Endodermal cell (in vitro differentiated cells): Measurements from ENCODE around the gene AVP. TPM values are rescaled to one million over a fixed set of nuclear protein-coding genes. Genes with fewer than 3 reads are reported as not detected.
A peak's percentile ranks its signal among the peaks of the same experiment; 100 is the strongest.

Experiments used
- DNase-seq: peaks from one replicate; pipeline ENCODE4 v3.0.0-alpha.2; 2017
- H3K27ac ChIP-seq: 2 replicates; pipeline ENCODE4 v1.5.1; 2013; ENCODE audit warnings: mild to moderate bottlenecking, low read depth, low read length, moderate library complexity
- H3K27me3 ChIP-seq: 2 replicates; pipeline ENCODE4 v1.6.1; 2013; ENCODE audit warnings: mild to moderate bottlenecking, low read length, moderate library complexity; ENCODE audit not compliant: insufficient read depth, control insufficient read depth, poor library complexity, severe bottlenecking
- H3K36me3 ChIP-seq: 2 replicates; pipeline ENCODE4 v1.7.0; 2013; ENCODE audit warnings: mild to moderate bottlenecking, low read length, moderate library complexity; ENCODE audit not compliant: control insufficient read depth, insufficient read depth
- H3K4me1 ChIP-seq: one replicate; pipeline ENCODE4 v1.7.0; 2013; ENCODE audit warnings: low read length; ENCODE audit not compliant: control insufficient read depth, insufficient read depth
- H3K4me3 ChIP-seq: 2 replicates; pipeline ENCODE4 v1.5.1; 2013; ENCODE audit warnings: mild to moderate bottlenecking, low read length, moderate library complexity
- H3K9ac ChIP-seq: 2 replicates; pipeline ENCODE4 v1.6.1; 2013; ENCODE audit warnings: mild to moderate bottlenecking, low read length, moderate library complexity; ENCODE audit not compliant: poor library complexity, severe bottlenecking; ENCODE audit errors: extremely low read depth
- H3K9me3 ChIP-seq: 2 replicates; pipeline ENCODE4 v1.6.1; 2013; ENCODE audit warnings: mild to moderate bottlenecking, low read length, moderate library complexity; ENCODE audit not compliant: control insufficient read depth
- H3K27ac Mint-ChIP-seq: 2 replicates; pipeline ENCODE4 v1.8.0; 2020; ENCODE audit warnings: mixed read lengths
- H3K27me3 Mint-ChIP-seq: 2 replicates; pipeline ENCODE4 v1.8.0; 2021; ENCODE audit warnings: mild to moderate bottlenecking, mixed read lengths; ENCODE audit not compliant: insufficient read depth
- H3K36me3 Mint-ChIP-seq: 2 replicates; pipeline ENCODE4 v1.8.0; 2020; ENCODE audit warnings: low read depth, mixed read lengths
- H3K4me1 Mint-ChIP-seq: 2 replicates; pipeline ENCODE4 v1.8.0; 2020; ENCODE audit warnings: mixed read lengths
- H3K4me3 Mint-ChIP-seq: 2 replicates; pipeline ENCODE4 v1.8.0; 2020; ENCODE audit warnings: mild to moderate bottlenecking, moderate library complexity, mixed read lengths
- H3K9me3 Mint-ChIP-seq: 2 replicates; pipeline ENCODE4 v1.8.0; 2020; ENCODE audit warnings: mild to moderate bottlenecking, mixed read lengths
- CTCF ChIP-seq: fragments of 200-600 bp; sonication (generic); conservative IDR thresholded peaks from 2 replicates; pipeline ENCODE4 v1.5.0; 2021; ENCODE audit warnings: antibody characterized with exemption, mild to moderate bottlenecking
- WGBS, 2 experiments: methylation state at CpG; one replicate each; pipeline versions ENCODE4 v1.1.5 to v1.1.7; 2013; ENCODE audit warnings: missing lambda C conversion rate in 2 of 2, mixed read lengths in 1 of 2; ENCODE audit not compliant: insufficient coverage in 1 of 2, insufficient read length in 1 of 2; 5-methylcytosine and 5-hydroxymethylcytosine counted together
- total RNA-seq, 2 donors: library from RNA; stranded (reverse); fragmentation: NEBNext Ultra II Directional in 1 of 2; extraction: Animal tissue kit (Norgen Biotek cat#: 25700) in 1 of 2; gene quantifications; 2 replicates in 1 of 2; 3 replicates in 1 of 2; pipeline ENCODE4 v1.2.1, GENCODE V29; 2021

AVP gene
- total RNA-seq, 2 donors from 2014 or later = not detected

GRCh38 chr20:3123542-3123941 is 39.0 kb upstream of the AVP start:
- Histone ChIP-seq H3K27ac (no peak overlapping the region), H3K36me3 (peaks cover 49% of the 10 kb centered on the region), H3K9me3 (peaks cover 48% of the 10 kb centered on the region), H3K4me1 (no peaks in the 10 kb centered on the region), H3K9ac (no peak overlapping the region), H3K27me3 (no peaks in the 10 kb centered on the region), H3K4me3 (peak overlapping the region; percentile 65)
- no peaks in the 10 kb centered on the region for H3K4me1 Mint-ChIP-seq
- no peak overlapping the region for H3K27ac Mint-ChIP-seq
- TF ChIP-seq CTCF = no peak
- peaks cover 60% of the 10 kb centered on the region for H3K36me3 Mint-ChIP-seq
- H3K9me3 Mint-ChIP-seq = peaks cover 61% of the 10 kb centered on the region
- 100% methylated on average over 1 of the region's 1 CpG; no CpG with 5 or more reads in 1 of the 2 experiments for WGBS, 2 experiments
- peaks cover 2% of the 10 kb centered on the region for H3K27me3 Mint-ChIP-seq
- H3K4me3 Mint-ChIP-seq = no peak overlapping the region
- no peak for DNase-seq

DNA sequence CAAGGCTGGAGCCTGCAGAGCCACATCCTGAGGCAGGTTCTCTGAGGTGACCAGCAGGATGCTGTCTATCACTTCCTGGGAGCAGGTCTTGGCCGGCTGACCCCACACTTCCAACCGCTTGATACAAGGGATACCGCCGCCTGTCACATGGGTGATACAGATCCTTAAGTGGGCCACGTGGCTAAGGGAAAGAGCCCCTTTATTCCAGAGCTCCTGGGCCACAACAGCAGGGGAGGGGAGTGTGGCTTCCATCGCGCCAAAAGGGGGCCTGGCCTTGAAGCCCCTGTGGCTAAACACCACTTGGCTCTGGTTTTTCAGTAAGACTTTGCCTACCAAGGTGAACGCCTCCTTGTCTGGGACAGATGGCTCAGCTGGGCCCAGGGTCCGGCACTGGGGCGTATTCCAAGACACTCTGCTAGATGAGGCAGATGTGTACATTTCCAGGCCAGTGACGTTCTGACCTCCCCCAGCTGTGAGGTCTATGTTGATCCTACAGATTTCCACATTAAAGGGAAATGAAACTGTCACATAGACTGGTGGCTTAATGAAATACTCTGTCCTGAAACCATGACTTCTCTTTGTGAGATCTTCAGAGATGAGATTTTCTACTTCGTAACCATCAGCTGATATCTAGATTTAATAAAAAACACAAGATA is 37.6 kb upstream of the AVP start:
- H3K9me3 Mint-ChIP-seq = peaks cover 52% of the 10 kb centered on the region
- Histone ChIP-seq H3K36me3 (peaks cover 37% of the 10 kb centered on the region), H3K9me3 (peaks cover 40% of the 10 kb centered on the region), H3K9ac (no peak overlapping the region), H3K27ac (no peak overlapping the region), H3K4me1 (no peaks in the 10 kb centered on the region), H3K27me3 (no peaks in the 10 kb centered on the region), H3K4me3 (peak overlapping the region; percentile 65)
- H3K36me3 Mint-ChIP-seq = peaks cover 54% of the 10 kb centered on the region
- H3K4me1 Mint-ChIP-seq = no peaks in the 10 kb centered on the region
- H3K27me3 Mint-ChIP-seq = peaks cover 2% of the 10 kb centered on the region
- TF ChIP-seq CTCF = no peak
- H3K4me3 Mint-ChIP-seq = no peak overlapping the region
- WGBS, 2 experiments = 96 to 98% methylated on average over 12 of the region's 12 CpGs
- no peak for DNase-seq
- H3K27ac Mint-ChIP-seq = no peak overlapping the region

GRCh38 chr20:3121271-3121911 is 36.9 kb upstream of the AVP start:
- no peak overlapping the region for H3K4me3 Mint-ChIP-seq
- Histone ChIP-seq H3K36me3 (peaks cover 37% of the 10 kb centered on the region), H3K9ac (no peak overlapping the region), H3K4me1 (no peaks in the 10 kb centered on the region), H3K27ac (no peak overlapping the region), H3K4me3 (no peak overlapping the region), H3K9me3 (peaks cover 33% of the 10 kb centered on the region), H3K27me3 (no peaks in the 10 kb centered on the region)
- no peak for TF ChIP-seq CTCF
- H3K9me3 Mint-ChIP-seq = peaks cover 45% of the 10 kb centered on the region
- peaks cover 2% of the 10 kb centered on the region for H3K27me3 Mint-ChIP-seq
- no peak overlapping the region for H3K27ac Mint-ChIP-seq
- no peaks in the 10 kb centered on the region for H3K4me1 Mint-ChIP-seq
- peaks cover 54% of the 10 kb centered on the region for H3K36me3 Mint-ChIP-seq
- DNase-seq = no peak
- WGBS, 2 experiments = 91 to 99% methylated on average over 10 to 11 of the region's 11 CpGs
